Kidney (tissue), 14 donors: ENCODE results near the gene PDXP. TPM values are rescaled to one million over a fixed set of nuclear protein-coding genes. Genes with fewer than 3 reads are reported as not detected.

Experiments
- DNase-seq, 5 donors: peaks; one replicate each; pipeline ENCODE4 v3.0.0-alpha.2; 2013 to 2020
- FAIRE-seq: peaks from 2 replicates; lab custom pipeline; 2012; peaks lifted over from hg19 to GRCh38; lab: Jason Lieb, UNC
- H3K27ac ChIP-seq, 2 donors: one replicate each; pipeline ENCODE4 v1.7.0; 2013; ENCODE audit warnings: low read depth in 2 of 2, low read length in 2 of 2, inconsistent platforms in 1 of 2
- H3K27me3 ChIP-seq: one replicate; pipeline ENCODE4 v1.7.1; 2013; ENCODE audit warnings: low read length, inconsistent platforms; ENCODE audit not compliant: control insufficient read depth, insufficient read depth
- H3K36me3 ChIP-seq, 3 donors: one replicate each; pipeline versions ENCODE4 v1.7.0 to v1.7.1; 2013; ENCODE audit warnings: low read length in 3 of 3, control low read depth in 1 of 3, inconsistent platforms in 1 of 3; ENCODE audit not compliant: insufficient read depth in 3 of 3, control insufficient read depth in 2 of 3
- H3K4me1 ChIP-seq, 3 donors: one replicate each; pipeline versions ENCODE4 v1.7.0 to v1.7.1; 2013; ENCODE audit warnings: low read length in 3 of 3, inconsistent platforms in 1 of 3, low read depth in 1 of 3; ENCODE audit not compliant: control insufficient read depth in 2 of 3, insufficient read depth in 2 of 3
- H3K4me3 ChIP-seq, 3 donors: one replicate each; pipeline versions ENCODE4 v1.7.0 to v1.8.1; 2013; ENCODE audit warnings: low read length in 3 of 3, control low read depth in 1 of 3, inconsistent platforms in 1 of 3
- H3K9ac ChIP-seq, 3 donors: one replicate each; pipeline versions ENCODE4 v1.7.0 to v1.7.1; 2013; ENCODE audit warnings: low read length in 3 of 3, control low read depth in 1 of 3, inconsistent platforms in 1 of 3
- H3K9me3 ChIP-seq, 3 donors: one replicate each; pipeline versions ENCODE4 v1.7.0 to v1.7.1; 2013; ENCODE audit warnings: low read length in 3 of 3, control low read depth in 1 of 3, inconsistent platforms in 1 of 3; ENCODE audit not compliant: control insufficient read depth in 2 of 3, insufficient read depth in 1 of 3
- CTCF ChIP-seq: IDR thresholded peaks from 3 replicates; pipeline ENCODE4 v1.5.1; 2012; ENCODE audit warnings: mild to moderate bottlenecking, moderate library complexity, borderline replicate concordance; ENCODE audit not compliant: insufficient read depth; ENCODE audit errors: extremely low read depth
- intact Hi-C: fragments of 100-400 bp; cut with DNase I; formaldehyde crosslinking; loops from one replicate; pipeline ENCODE4 v1.11.1; 2022
- polyA plus RNA-seq: library from polyadenylated mRNA; stranded (reverse); fragments of 350-450 nt; fragmentation: Illumina TruSeq; extraction: RNeasy Lipid Tissue Mini Kit (QIAGEN cat#74804); gene quantifications from one replicate; pipeline ENCODE4 v1.2.3, GENCODE V29; 2014; ENCODE audit warnings: low read depth, low replicate concordance; ENCODE audit not compliant: insufficient read depth
- total RNA-seq: library from RNA; stranded (reverse); fragmentation: NEBNext Ultra II Directional; extraction: Animal tissue kit (Norgen Biotek cat#: 25700); gene quantifications from one replicate; pipeline ENCODE4 v1.2.1, GENCODE V29; 2021
- donor health status: control.
- donor health status: control.
- donor health status: control.
- donor health status: control.
- donor health status: control.
- donor health status: DM: yes; HTN: yes; CAD: no.
- donor health status: Normal renal cell carcinoma (clear cell type).

The PDXP gene
- total and polyA plus RNA-seq, 2 donors from 2014 or later: 6.3 to 29.6 TPM

- Histone ChIP-seq H3K4me3 (no peak overlapping the region), H3K27ac (no peak overlapping the region), H3K9ac (no peak overlapping the region), H3K4me1 (peaks cover 0 to 13% (median 0%) of the 10 kb centered on the region in 3 donors), H3K27me3 (no peaks in the 10 kb centered on the region), H3K36me3 (no peaks in the 10 kb centered on the region), H3K9me3 (no peaks in the 10 kb centered on the region)
- DNase-seq (peak in 2 of 5 donors; percentile 38 to 45), FAIRE-seq (no peak)
- intact Hi-C loops: no loop called here
- no peak for TF ChIP-seq CTCF
Measured at GRCh38 chr22:37678372-37678771, 19.8 kb downstream of the PDXP start.

- Histone ChIP-seq H3K9me3 (no peaks in the 10 kb centered on the region), H3K4me3 (no peak overlapping the region), H3K27me3 (no peaks in the 10 kb centered on the region), H3K9ac (no peak overlapping the region), H3K36me3 (no peaks in the 10 kb centered on the region), H3K4me1 (peaks cover 0 to 9% (median 0%) of the 10 kb centered on the region in 3 donors), H3K27ac (no peak overlapping the region)
- DNase-seq (no peak), FAIRE-seq (no peak)
- intact Hi-C loops: loop anchor here (5.0 kb wide), 1 partner anchor 37 kb away; no protein-coding TSS in a partner anchor
- no peak for TF ChIP-seq CTCF
Measured at GRCh38 chr22:37679670-37680069, 21.1 kb downstream of the PDXP start.

GRCh38 chr22:37680191-37680851 lies 21.8 kb downstream of the PDXP start:
- Histone ChIP-seq H3K9ac (no peak overlapping the region), H3K27ac (no peak overlapping the region), H3K36me3 (no peaks in the 10 kb centered on the region), H3K9me3 (no peaks in the 10 kb centered on the region), H3K27me3 (no peaks in the 10 kb centered on the region), H3K4me3 (no peak overlapping the region), H3K4me1 (peaks cover 0 to 7% (median 0%) of the 10 kb centered on the region in 3 donors)
- DNase-seq (no peak), FAIRE-seq (no peak)
- intact Hi-C loops: loop anchor here (5.0 kb wide), 1 partner anchor 38 kb away; no protein-coding TSS in a partner anchor
- no peak for TF ChIP-seq CTCF
